K562 (cell line): ENCODE results near the gene GLT8D2. TPM values are rescaled to one million over a fixed set of nuclear protein-coding genes. Genes with fewer than 3 reads are reported as not detected.
A peak's percentile ranks its signal among the peaks of the same experiment; 100 is the strongest.

Experiments
- ARNT ChIP-seq, 2 experiments: fragments of 450-650 bp; IDR thresholded peaks; 2 replicates each; pipeline ENCODE4 v1.6.1; 2016; ENCODE audit warnings: mild to moderate bottlenecking in 1 of 2
- ATF3 ChIP-seq, 2 experiments: fragments of 450-650 bp in 1 of 2; sonication (generic) in 1 of 2; formaldehyde crosslinking in 1 of 2; IDR thresholded peaks in 1 of 2; conservative IDR thresholded peaks in 1 of 2; 2 replicates each; pipeline versions ENCODE4 v1.6.1 to v1.8.1; 2016 to 2023; ENCODE audit warnings: mild to moderate bottlenecking in 2 of 2, moderate library complexity in 2 of 2, inconsistent platforms in 1 of 2, missing genetic modification reagents in 1 of 2
- BCOR ChIP-seq: fragments of 450-650 bp; IDR thresholded peaks from 2 replicates; pipeline ENCODE4 v1.6.1; 2016
- CEBPB ChIP-seq: fragments of 450-650 bp; IDR thresholded peaks from 2 replicates; pipeline ENCODE4 v1.6.1; 2016; ENCODE audit warnings: missing genetic modification characterization, missing compliant biosample characterization
- DPF2 ChIP-seq: fragments of 450-650 bp; IDR thresholded peaks from 2 replicates; pipeline ENCODE4 v1.6.1; 2016
- FOXJ3 ChIP-seq: sonication (generic); formaldehyde crosslinking; IDR thresholded peaks from 2 replicates; pipeline ENCODE4 v1.4.0; 2020; ENCODE audit warnings: mild to moderate bottlenecking, missing genetic modification reagents
- FOXK2 ChIP-seq, 2 experiments: fragments of 450-650 bp; IDR thresholded peaks in 1 of 2; conservative IDR thresholded peaks in 1 of 2; 2 replicates each; pipeline ENCODE4 v1.6.1; 2016; ENCODE audit warnings: low read depth in 2 of 2, mild to moderate bottlenecking in 1 of 2
- FOXP1 ChIP-seq: sonication (generic); formaldehyde crosslinking; IDR thresholded peaks from 2 replicates; pipeline ENCODE4 v1.8.0; 2022; ENCODE audit warnings: mild to moderate bottlenecking, missing genetic modification reagents
- HNRNPH1 ChIP-seq: fragments of 200-400 bp; formaldehyde crosslinking; optimal IDR thresholded peaks from 2 replicates; pipeline ENCODE3; 2017; ENCODE audit warnings: low read depth, mild to moderate bottlenecking, low read length, moderate library complexity
- HNRNPUL1 ChIP-seq: fragments of 200-400 bp; formaldehyde crosslinking; IDR thresholded peaks from 2 replicates; pipeline ENCODE4 v1.6.1; 2017; ENCODE audit warnings: low read length
- IRF2 ChIP-seq: sonication (generic); formaldehyde crosslinking; IDR thresholded peaks from 2 replicates; pipeline ENCODE4 v1.8.1; 2022; ENCODE audit warnings: mild to moderate bottlenecking, missing genetic modification reagents
- IRF9 ChIP-seq: fragments of 450-650 bp; IDR thresholded peaks from 2 replicates; pipeline ENCODE4 v1.6.1; 2016; ENCODE audit warnings: missing biosample characterization, missing genetic modification characterization
- KAT8 ChIP-seq: fragments of 450-650 bp; IDR thresholded peaks from 2 replicates; pipeline ENCODE4 v1.6.1; 2016; ENCODE audit warnings: low read depth, mild to moderate bottlenecking
- MBD2 ChIP-seq: sonication (generic); IDR thresholded peaks from 2 replicates; pipeline ENCODE4 v1.6.1; 2016; ENCODE audit warnings: low read depth, borderline replicate concordance
- MCM2 ChIP-seq: fragments of 450-650 bp; IDR thresholded peaks from 2 replicates; pipeline ENCODE4 v1.6.1; 2017; ENCODE audit warnings: low read depth, mild to moderate bottlenecking
- MLX ChIP-seq, 2 experiments: fragments of 450-650 bp in 1 of 2; sonication (generic) in 1 of 2; formaldehyde crosslinking; conservative IDR thresholded peaks; 2 replicates each; pipeline versions ENCODE4 v1.4.0 to v1.8.1; 2020 to 2022; ENCODE audit warnings: mild to moderate bottlenecking in 1 of 2, missing genetic modification reagents in 1 of 2
- NR3C1 ChIP-seq: sonication (generic); formaldehyde crosslinking; IDR thresholded peaks from 2 replicates; pipeline ENCODE4 v1.8.1; 2022; ENCODE audit warnings: missing genetic modification reagents
- PHF8 ChIP-seq: fragments of 200-600 bp; sonication (generic); IDR thresholded peaks from 2 replicates; pipeline ENCODE4 v1.6.1; 2012; ENCODE audit warnings: mixed run types, mild to moderate bottlenecking, inconsistent platforms, low read length, moderate library complexity, borderline replicate concordance
- RFX7 ChIP-seq: fragments of 250-450 bp; sonication (Bioruptor Pico); IDR thresholded peaks from 2 replicates; pipeline ENCODE4 v1.5.1; 2021; ENCODE audit warnings: mild to moderate bottlenecking
- SMARCA5 ChIP-seq: fragments of 450-650 bp; IDR thresholded peaks from 2 replicates; pipeline ENCODE4 v1.6.1; 2016
- SP1 ChIP-seq: sonication (generic); formaldehyde crosslinking; IDR thresholded peaks from 2 replicates; pipeline ENCODE4 v1.8.1; 2022; ENCODE audit warnings: mild to moderate bottlenecking, missing genetic modification reagents
- TAF7 ChIP-seq: fragments of 450-650 bp; IDR thresholded peaks from 2 replicates; pipeline ENCODE4 v1.6.1; 2016; ENCODE audit warnings: missing genetic modification characterization, missing compliant biosample characterization
- THRAP3 ChIP-seq: fragments of 450-650 bp; IDR thresholded peaks from 2 replicates; pipeline ENCODE4 v1.6.1; 2016; ENCODE audit warnings: mild to moderate bottlenecking, inconsistent platforms, borderline replicate concordance
- ZFP30 ChIP-seq: fragments of 250-450 bp; sonication (Bioruptor Pico); IDR thresholded peaks from 2 replicates; pipeline ENCODE4 v1.8.0; 2022; ENCODE audit warnings: moderate library complexity, mild to moderate bottlenecking, inconsistent platforms, borderline replicate concordance
- ZNF592 ChIP-seq: fragments of 450-650 bp; IDR thresholded peaks from 2 replicates; pipeline ENCODE4 v1.6.1; 2017; ENCODE audit warnings: antibody characterized with exemption, mild to moderate bottlenecking
- ZNF717 ChIP-seq: fragments of 250-450 bp; sonication (Bioruptor Pico); IDR thresholded peaks from 2 replicates; pipeline ENCODE4 v1.5.0; 2021
- polyA plus RNA-seq, 8 experiments: library from polyadenylated mRNA; depleted of rRNA in 4 of 8; stranded (reverse) in 5 of 8; unstranded in 3 of 8; fragments of >200 nt; fragmentation: Nextera tagmentation in 2 of 8; fragmentation: Illumina TruSeq in 1 of 8; extraction: Ambion mirVana in 2 of 8; extraction: Trizol in 1 of 8; gene quantifications; 2 replicates each; pipeline versions ENCODE4 v1.2.1 to v1.2.3, GENCODE V29; 2011 to 2014; ENCODE audit warnings: inconsistent platforms in 1 of 8, missing spikeins in 1 of 8
- total RNA-seq, 7 experiments: library from RNA; depleted of rRNA in 6 of 7; stranded (reverse); fragments of >200 nt in 6 of 7; fragmentation: Illumina TruSeq in 2 of 7; extraction: Trizol in 2 of 7; gene quantifications; 2 replicates each; pipeline versions ENCODE4 v1.2.1 to v1.2.3, GENCODE V29; 2011 to 2021; ENCODE audit warnings: low replicate concordance in 1 of 7

Gene GLT8D2
- total and polyA plus RNA-seq, 9 of the 15 experiments (the other 6 are each of a cell fraction or from before 2014, with no cell fraction given): 0.18 to 0.27 (median 0.18) TPM; not detected in 6

- TF ChIP-seq ZFP30 (CRISPR knock-in tag): no peak
- no peak for TF ChIP-seq HNRNPUL1
- no peak for TF ChIP-seq THRAP3
- no peak for TF ChIP-seq PHF8
- TF ChIP-seq MBD2: no peak
- no peak for TF ChIP-seq ZNF592
- TF ChIP-seq FOXK2 (conservative IDR thresholded peaks at IDR 0.05 in 1 of 2, IDR thresholded peaks at IDR 0.05 in 1 of 2; ENCODE audit: low read depth in 2 of 2): no peak
- no peak for TF ChIP-seq SMARCA5
- 0 out of 4 replicates have a peak, but pooled peaks of 1 of the 2 experiments have one; percentile 58 for TF ChIP-seq MLX (CRISPR knock-in tag; conservative IDR thresholded peaks at IDR 0.05)
- TF ChIP-seq FOXP1 (CRISPR knock-in tag): 0 out of 2 replicates have a peak, but pooled peaks have one; percentile 69
- TF ChIP-seq TAF7 (tag): no peak; the same call in 1 of the 2 replicates
- no peak for TF ChIP-seq IRF2 (CRISPR knock-in tag)
- TF ChIP-seq FOXJ3 (CRISPR knock-in tag): no peak
- no peak for TF ChIP-seq BCOR
- TF ChIP-seq HNRNPH1: no peak
- TF ChIP-seq NR3C1 (CRISPR knock-in tag): no peak
- TF ChIP-seq RFX7: no peak
- no peak for TF ChIP-seq MCM2
- TF ChIP-seq SP1 (CRISPR knock-in tag): no peak
- no peak for TF ChIP-seq ZNF717 (CRISPR knock-in tag)
- 0 out of 4 replicates have a peak, but pooled peaks of 1 of the 2 experiments have one; percentile 16 for TF ChIP-seq ARNT (IDR thresholded peaks at IDR 0.05)
- TF ChIP-seq KAT8: no peak
- no peak for TF ChIP-seq IRF9 (tag)
- TF ChIP-seq CEBPB (tag): no peak
- peak; percentile 56; the same call in 1 of the 2 replicates for TF ChIP-seq DPF2
- TF ChIP-seq ATF3 (IDR thresholded peaks at IDR 0.05): no peak
- no peak for TF ChIP-seq ATF3 (CRISPR knock-in tag; conservative IDR thresholded peaks at IDR 0.05)
Observed at GRCh38 chr12:103965255-103965589, 84.8 kb downstream of the GLT8D2 start (continued).
